Measurements from ENCODE around the gene CCDC141. TPM values are rescaled to one million over a fixed set of nuclear protein-coding genes. Genes with fewer than 3 reads are reported as not detected.
"Not testable (repeated sequence)": the region's sequence is repeated elsewhere in the genome, so short reads cannot be mapped to it uniquely, and the experiment has no call there.

The CCDC141 gene, protein sequence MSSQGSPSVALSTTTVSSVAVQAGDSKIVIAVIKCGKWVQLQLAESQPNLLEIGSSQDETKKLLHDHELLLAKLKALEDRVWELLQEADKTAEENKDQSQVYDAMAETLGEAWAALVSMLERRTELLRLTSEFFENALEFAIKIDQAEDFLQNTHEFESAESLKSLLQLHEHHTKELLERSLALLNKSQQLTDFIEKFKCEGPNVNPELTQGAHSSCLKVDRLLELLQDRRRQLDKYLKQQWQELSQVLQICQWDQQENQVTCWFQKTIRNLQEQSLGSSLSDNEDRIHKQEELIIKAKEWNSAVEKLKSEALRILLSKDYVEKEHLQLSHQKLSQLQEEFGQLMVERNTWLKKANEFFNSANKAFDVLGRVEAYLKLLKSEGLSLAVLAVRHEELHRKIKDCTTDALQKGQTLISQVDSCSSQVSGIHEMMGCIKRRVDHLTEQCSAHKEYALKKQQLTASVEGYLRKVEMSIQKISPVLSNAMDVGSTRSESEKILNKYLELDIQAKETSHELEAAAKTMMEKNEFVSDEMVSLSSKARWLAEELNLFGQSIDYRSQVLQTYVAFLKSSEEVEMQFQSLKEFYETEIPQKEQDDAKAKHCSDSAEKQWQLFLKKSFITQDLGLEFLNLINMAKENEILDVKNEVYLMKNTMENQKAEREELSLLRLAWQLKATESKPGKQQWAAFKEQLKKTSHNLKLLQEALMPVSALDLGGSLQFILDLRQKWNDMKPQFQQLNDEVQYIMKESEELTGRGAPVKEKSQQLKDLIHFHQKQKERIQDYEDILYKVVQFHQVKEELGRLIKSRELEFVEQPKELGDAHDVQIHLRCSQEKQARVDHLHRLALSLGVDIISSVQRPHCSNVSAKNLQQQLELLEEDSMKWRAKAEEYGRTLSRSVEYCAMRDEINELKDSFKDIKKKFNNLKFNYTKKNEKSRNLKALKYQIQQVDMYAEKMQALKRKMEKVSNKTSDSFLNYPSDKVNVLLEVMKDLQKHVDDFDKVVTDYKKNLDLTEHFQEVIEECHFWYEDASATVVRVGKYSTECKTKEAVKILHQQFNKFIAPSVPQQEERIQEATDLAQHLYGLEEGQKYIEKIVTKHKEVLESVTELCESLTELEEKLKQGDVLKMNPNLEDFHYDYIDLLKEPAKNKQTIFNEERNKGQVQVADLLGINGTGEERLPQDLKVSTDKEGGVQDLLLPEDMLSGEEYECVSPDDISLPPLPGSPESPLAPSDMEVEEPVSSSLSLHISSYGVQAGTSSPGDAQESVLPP (N-terminal part only)
- 1 to 10 TPM in 1 of 2 donors, under 1 TPM in 1; 0.42 to 1.0 TPM for total RNA-seq

DNA sequence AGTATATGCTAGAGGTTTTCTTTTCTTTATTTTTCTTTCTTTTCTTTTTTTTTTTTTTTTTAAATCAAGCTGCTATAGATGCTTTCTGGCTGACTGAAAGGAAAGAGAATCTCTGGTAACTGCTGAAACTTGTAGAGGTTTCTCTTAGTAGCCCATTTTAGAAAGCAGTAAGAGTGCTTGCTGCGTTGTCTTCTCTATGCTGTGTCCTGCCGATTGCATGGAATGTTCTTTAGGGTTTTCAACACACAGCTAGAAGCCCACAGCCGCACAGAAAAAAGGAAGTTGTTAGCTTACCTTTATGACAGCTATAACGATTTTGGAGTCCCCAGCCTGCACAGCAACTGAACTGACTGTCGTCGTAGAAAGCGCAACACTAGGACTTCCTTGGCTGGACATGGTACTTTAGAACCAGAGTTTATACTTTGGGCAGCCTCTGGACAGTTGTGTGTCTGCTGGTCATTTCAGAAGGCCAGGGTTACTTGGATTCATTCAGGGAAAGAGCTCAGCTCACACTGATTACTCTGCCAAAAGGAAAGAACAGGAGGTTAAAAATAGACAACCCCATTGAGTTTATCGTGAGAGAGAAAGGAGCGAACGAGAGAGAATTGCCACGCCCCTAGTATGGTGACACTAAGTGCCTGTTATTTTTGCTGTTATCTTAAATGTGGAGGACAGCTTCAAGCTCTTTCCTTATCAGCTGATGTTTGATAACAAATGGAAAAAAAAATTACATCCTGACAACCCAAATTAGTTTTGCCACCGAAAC lies at the start of gene CCDC141:
Gene CCDC141 (minus strand): TSS at position 592 of the 766 bp plus-strand sequence. CDS start 196 bp downstream, at position 396.
- no peak for DNase-seq

DNA sequence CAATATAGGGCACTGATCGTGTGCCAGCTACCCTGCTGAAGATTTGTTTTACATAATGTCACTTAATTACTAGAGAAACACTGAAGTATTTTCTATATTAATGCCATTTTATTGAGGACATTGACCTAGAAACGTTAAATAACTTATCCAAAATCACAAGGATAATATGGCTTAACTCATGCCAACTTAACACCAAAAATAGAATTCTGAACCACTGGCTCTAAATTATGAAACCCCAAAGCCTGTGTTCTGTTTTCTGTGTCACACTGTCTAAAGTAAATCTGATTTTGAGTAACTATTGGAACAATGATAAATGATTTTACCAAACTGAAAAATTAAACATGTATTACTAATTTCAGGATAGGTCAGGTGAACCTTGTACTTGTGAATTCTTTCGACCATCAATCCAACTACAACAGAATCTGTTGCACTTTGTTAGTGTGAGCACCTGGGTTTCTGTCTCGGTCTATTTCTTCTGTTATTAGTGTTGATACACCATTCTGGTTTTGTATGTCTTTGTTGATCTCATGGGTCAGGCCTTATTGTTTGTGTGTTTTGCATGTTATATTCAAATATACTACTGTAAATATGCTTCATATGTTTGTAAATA lies 48.2 kb upstream of the CCDC141 start:
- no peaks in the 10 kb centered on the region for H3K36me3 ChIP-seq
- H3K9ac ChIP-seq (ENCODE audit: low read depth in 2 of 2, low read length in 2 of 2) = no peak overlapping the region
- intact Hi-C loops (cut with DNase I) = no loop called here
- H3K9me3 ChIP-seq = no peaks in the 10 kb centered on the region
- TF ChIP-seq, protein P1, sequence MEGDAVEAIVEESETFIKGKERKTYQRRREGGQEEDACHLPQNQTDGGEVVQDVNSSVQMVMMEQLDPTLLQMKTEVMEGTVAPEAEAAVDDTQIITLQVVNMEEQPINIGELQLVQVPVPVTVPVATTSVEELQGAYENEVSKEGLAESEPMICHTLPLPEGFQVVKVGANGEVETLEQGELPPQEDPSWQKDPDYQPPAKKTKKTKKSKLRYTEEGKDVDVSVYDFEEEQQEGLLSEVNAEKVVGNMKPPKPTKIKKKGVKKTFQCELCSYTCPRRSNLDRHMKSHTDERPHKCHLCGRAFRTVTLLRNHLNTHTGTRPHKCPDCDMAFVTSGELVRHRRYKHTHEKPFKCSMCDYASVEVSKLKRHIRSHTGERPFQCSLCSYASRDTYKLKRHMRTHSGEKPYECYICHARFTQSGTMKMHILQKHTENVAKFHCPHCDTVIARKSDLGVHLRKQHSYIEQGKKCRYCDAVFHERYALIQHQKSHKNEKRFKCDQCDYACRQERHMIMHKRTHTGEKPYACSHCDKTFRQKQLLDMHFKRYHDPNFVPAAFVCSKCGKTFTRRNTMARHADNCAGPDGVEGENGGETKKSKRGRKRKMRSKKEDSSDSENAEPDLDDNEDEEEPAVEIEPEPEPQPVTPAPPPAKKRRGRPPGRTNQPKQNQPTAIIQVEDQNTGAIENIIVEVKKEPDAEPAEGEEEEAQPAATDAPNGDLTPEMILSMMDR (IDR thresholded peaks at IDR 0.05) = no peak
- no peak overlapping the region for H3K4me3 ChIP-seq
- no peaks in the 10 kb centered on the region for H3K27me3 ChIP-seq
- H3K27ac ChIP-seq = no peak overlapping the region
- no peaks in the 10 kb centered on the region for H3K4me1 ChIP-seq
- no peak for DNase-seq

More for the DNA sequence above, at the start of gene CCDC141:
- H3K9ac ChIP-seq (ENCODE audit: low read depth in 2 of 2, low read length in 2 of 2) = no peak within 1 kb of the TSS
- no peak within 1 kb of the TSS for H3K27ac ChIP-seq
- no peaks in the 10 kb centered on the region for H3K9me3 ChIP-seq
- TF ChIP-seq, protein P1 (IDR thresholded peaks at IDR 0.05) = no peak
- intact Hi-C loops (cut with DNase I) = no loop called here
- no peaks in the 10 kb centered on the region for H3K4me1 ChIP-seq
- no peaks in the 10 kb centered on the region for H3K36me3 ChIP-seq
- H3K27me3 ChIP-seq = no peaks in the 10 kb centered on the region
- peak within 1 kb of the TSS; percentile 10 for H3K4me3 ChIP-seq

DNA sequence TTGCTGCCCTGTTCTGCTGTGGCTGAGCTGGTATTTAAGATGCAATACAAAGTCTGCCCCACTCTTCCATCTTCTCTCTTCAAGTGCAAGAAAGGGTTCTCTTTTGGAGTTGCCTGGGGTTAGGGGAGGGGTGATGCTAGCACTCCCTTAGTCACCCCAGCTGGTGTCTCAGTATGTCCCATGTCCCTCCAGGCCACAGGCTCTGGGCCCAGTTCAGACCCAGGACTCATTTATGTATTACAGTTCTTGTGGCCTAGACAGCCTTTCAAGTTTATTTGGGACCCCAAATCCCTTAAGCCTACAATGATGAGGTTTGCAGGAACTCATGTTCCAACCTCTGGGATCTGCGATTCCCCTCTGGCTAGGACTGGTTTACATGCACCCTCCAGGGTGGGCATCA lies 47.2 kb upstream of the CCDC141 start:
- Histone ChIP-seq H3K27ac (no peak overlapping the region), H3K27me3 (no peaks in the 10 kb centered on the region), H3K9ac (ENCODE audit: low read depth in 2 of 2, low read length in 2 of 2) (no peak overlapping the region), H3K4me3 (no peak overlapping the region), H3K36me3 (no peaks in the 10 kb centered on the region), H3K4me1 (no peaks in the 10 kb centered on the region), H3K9me3 (no peaks in the 10 kb centered on the region)
- intact Hi-C loops (cut with DNase I) = no loop called here
- TF ChIP-seq, protein P1 (IDR thresholded peaks at IDR 0.05) = no peak
- DNase-seq = no peak

DNA sequence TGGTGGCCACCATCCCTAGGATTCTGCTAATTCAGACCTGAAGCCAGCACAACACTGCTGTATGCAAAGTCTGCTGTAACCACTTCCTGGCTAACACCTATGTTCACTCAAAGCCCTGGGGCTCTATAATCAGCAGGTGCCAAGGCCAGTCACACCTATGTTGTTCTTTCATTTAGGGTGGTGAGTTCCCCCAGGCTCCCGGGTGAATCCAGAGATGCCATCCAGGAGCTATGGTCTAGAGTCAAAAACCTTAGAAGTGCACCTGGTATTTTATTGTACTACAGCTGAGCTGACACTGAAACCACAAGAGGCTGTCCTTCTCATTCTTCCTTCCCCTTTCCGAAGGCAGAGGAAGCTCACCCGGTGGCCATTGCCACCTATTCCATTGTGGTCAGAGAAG lies 46.2 kb upstream of the CCDC141 start:
- DNase-seq = no peak

DNA sequence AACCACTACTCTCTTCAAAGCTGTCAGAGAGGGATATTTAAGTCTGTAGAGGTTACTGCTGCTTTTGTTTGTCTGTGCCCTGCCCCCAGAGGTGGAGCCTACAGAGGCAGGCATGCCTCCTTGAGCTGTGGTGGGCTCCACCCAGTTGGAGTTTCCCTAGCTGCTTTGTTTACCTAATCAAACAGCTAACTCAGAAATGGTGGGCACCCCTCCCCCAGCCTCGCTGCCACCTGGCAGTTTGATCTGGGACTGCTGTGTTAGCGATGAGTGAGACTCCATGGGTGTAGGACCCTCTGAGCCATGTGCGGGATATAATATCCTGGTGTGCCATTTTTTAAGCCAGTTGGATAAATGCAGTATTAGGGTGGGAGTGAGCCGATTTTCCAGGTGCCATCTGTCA lies 43.0 kb upstream of the CCDC141 start:
- H3K9ac ChIP-seq (ENCODE audit: low read depth in 2 of 2, low read length in 2 of 2); intact Hi-C loops (cut with DNase I); DNase-seq; H3K9me3 ChIP-seq; H3K27me3 ChIP-seq; H3K4me3 ChIP-seq; H3K36me3 ChIP-seq; H3K4me1 ChIP-seq; H3K27ac ChIP-seq: not testable (repeated sequence)

More for the DNA sequence above, 46.2 kb upstream of the CCDC141 start:
- Histone ChIP-seq H3K4me3 (no peak overlapping the region), H3K4me1 (no peaks in the 10 kb centered on the region), H3K36me3 (no peaks in the 10 kb centered on the region), H3K27me3 (no peaks in the 10 kb centered on the region), H3K9me3 (no peaks in the 10 kb centered on the region), H3K27ac (no peak overlapping the region), H3K9ac (ENCODE audit: low read depth in 2 of 2, low read length in 2 of 2) (no peak overlapping the region)
- TF ChIP-seq, protein P1 (IDR thresholded peaks at IDR 0.05) = no peak
- intact Hi-C loops (cut with DNase I) = no loop called here
